Articular chondrocyte of knee joint (primary cell): ENCODE measurements around the gene INSRR. TPM values are rescaled to one million over a fixed set of nuclear protein-coding genes. Genes with fewer than 3 reads are reported as not detected.

Experiments
- total RNA-seq: library from RNA; depleted of rRNA; stranded (reverse); fragments of >200 nt; gene quantifications from 2 replicates; pipeline ENCODE4 v1.2.3, GENCODE V29; 2012

INSRR gene
- total RNA-seq: under 0.01 TPM in 1 of 2 replicates, not detected in the other

GRCh38 chr1:156858959-156859522 lies at the start of gene INSRR:
TSS of gene INSRR (minus strand) at chr1:156859117. CDS start at chr1:156858621, 496 bp downstream.

GRCh38 chr1:156893048-156893953 lies 34.4 kb upstream of the INSRR start, which contains the start of gene PEAR1:
TSS of gene PEAR1 (plus strand) at chr1:156893718. CDS start at chr1:156903927, 10,209 bp downstream.

GRCh38 chr1:156860628-156861423 lies 1.9 kb upstream of the INSRR start, which contains the start of gene NTRK1:
TSS of gene NTRK1 (plus strand) at chr1:156860865. CDS start at chr1:156860935, 70 bp downstream.

GRCh38 chr1:156816561-156817328 lies 42.2 kb downstream of the INSRR start, which contains the start of gene SH2D2A:
TSS of gene SH2D2A (minus strand) at chr1:156816848. CDS start at chr1:156816708, 140 bp downstream.

Other genes with a start within 250 kb of the INSRR start
- not detected in 2 replicates for gene HAPLN2, start 239.7 kb downstream of the INSRR start, total RNA-seq
- gene BCAN, start 217.0 kb downstream of the INSRR start, total RNA-seq: not detected in 2 replicates
- gene NES, start 181.7 kb downstream of the INSRR start, total RNA-seq: 0.26 and 0.65 TPM in 2 replicates
- 1.6 and 3.0 TPM in 2 replicates for gene CRABP2, start 153.5 kb downstream of the INSRR start, total RNA-seq
- 8.5 and 10.8 TPM in 2 replicates for gene METTL25B, start 130.6 kb downstream of the INSRR start, total RNA-seq
- 15.6 and 19.5 TPM in 2 replicates for gene ISG20L2, start 130.4 kb downstream of the INSRR start, total RNA-seq
- gene MRPL24, start 118.0 kb downstream of the INSRR start, total RNA-seq: 28.9 and 35.8 TPM in 2 replicates
- gene HDGF, start 107.4 kb downstream of the INSRR start, total RNA-seq: 131 and 139 TPM in 2 replicates
- gene PRCC, start 91.6 kb downstream of the INSRR start, total RNA-seq: 21.9 and 22.0 TPM in 2 replicates
- 0.52 TPM in 1 of 2 replicates, not detected in the other for gene SH2D2A, start 42.3 kb downstream of the INSRR start, total RNA-seq
- gene NTRK1, start 1.7 kb upstream of the INSRR start, total RNA-seq: 0.11 TPM in 1 of 2 replicates, not detected in the other
- gene PEAR1, start 34.6 kb upstream of the INSRR start, total RNA-seq: 4.2 and 5.5 TPM in 2 replicates
- not detected in 2 replicates for gene LRRC71, start 61.5 kb upstream of the INSRR start, total RNA-seq
- gene ARHGEF11, start 186.6 kb upstream of the INSRR start, total RNA-seq: 31.0 and 32.8 TPM in 2 replicates
- gene ETV3L, start 240.7 kb upstream of the INSRR start, total RNA-seq: not detected in 2 replicates